SU-DHL-6 (cell line): ENCODE data around the gene CFAP141.

ENCODE experiments used
- EZH2phosphoT487 ChIP-seq: fragments of 200-600 bp; sonication (generic), shearing (Covaris generic); conservative IDR thresholded peaks from 2 replicates; pipeline ENCODE4 v1.6.1; 2018; ENCODE audit warnings: mild to moderate bottlenecking, antibody characterized with exemption, low read length, moderate library complexity, mixed read lengths
- TF ChIP-seq, protein P1 (sequence below): fragments of 200-600 bp; sonication (generic); IDR thresholded peaks from one replicate; pipeline ENCODE4 v1.5.1; 2017; ENCODE audit warnings: antibody characterized with exemption, mild to moderate bottlenecking, low read length, moderate library complexity; ENCODE audit not compliant: insufficient read depth, poor library complexity, severe bottlenecking

GRCh38 chr1:154186852-154187501 is 19.2 kb downstream of the CFAP141 start:
- TF ChIP-seq, protein P1, sequence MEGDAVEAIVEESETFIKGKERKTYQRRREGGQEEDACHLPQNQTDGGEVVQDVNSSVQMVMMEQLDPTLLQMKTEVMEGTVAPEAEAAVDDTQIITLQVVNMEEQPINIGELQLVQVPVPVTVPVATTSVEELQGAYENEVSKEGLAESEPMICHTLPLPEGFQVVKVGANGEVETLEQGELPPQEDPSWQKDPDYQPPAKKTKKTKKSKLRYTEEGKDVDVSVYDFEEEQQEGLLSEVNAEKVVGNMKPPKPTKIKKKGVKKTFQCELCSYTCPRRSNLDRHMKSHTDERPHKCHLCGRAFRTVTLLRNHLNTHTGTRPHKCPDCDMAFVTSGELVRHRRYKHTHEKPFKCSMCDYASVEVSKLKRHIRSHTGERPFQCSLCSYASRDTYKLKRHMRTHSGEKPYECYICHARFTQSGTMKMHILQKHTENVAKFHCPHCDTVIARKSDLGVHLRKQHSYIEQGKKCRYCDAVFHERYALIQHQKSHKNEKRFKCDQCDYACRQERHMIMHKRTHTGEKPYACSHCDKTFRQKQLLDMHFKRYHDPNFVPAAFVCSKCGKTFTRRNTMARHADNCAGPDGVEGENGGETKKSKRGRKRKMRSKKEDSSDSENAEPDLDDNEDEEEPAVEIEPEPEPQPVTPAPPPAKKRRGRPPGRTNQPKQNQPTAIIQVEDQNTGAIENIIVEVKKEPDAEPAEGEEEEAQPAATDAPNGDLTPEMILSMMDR: no peak
- TF ChIP-seq EZH2phosphoT487: no peak
